OCI-LY7 (cell line): ENCODE measurements around the gene MPRIP.

Experiments used
- CTCF ChIP-seq: fragments of 200-600 bp; sonication (generic); conservative IDR thresholded peaks from 2 replicates; pipeline ENCODE4 v1.5.1; 2014; ENCODE audit warnings: mild to moderate bottlenecking, antibody characterized with exemption, low read length, moderate library complexity, mixed read lengths
- EZH2phosphoT487 ChIP-seq: fragments of 200-600 bp; sonication (generic); IDR thresholded peaks from 2 replicates; pipeline ENCODE4 v1.6.1; 2018; ENCODE audit warnings: low read depth, borderline replicate concordance, mild to moderate bottlenecking, mixed run types, antibody characterized with exemption, low read length, moderate library complexity, mixed read lengths

- TF ChIP-seq CTCF = no peak
- no peak for TF ChIP-seq EZH2phosphoT487
Measured at GRCh38 chr17:17024778-17025300, 17.4 kb upstream of the MPRIP start.
